ENCODE results near the gene CTNNBIP1.

CTNNBIP1 gene

DNA sequence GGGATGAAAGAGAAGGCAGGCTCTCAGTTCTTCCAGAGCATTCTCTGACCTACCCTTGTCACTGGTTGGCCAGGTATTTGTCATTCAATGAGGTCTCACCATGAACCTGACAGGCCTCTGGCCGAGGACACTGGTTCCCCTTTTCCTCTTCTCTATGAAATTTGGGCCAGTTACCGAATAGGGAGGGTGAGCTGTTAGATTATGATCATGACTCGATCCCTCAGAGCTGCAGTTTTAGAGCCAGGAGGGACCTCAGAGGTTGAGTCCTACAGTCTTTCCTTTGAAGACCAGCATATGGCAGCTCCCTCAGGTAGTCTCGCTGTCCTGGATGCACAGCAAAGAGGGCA lies 56.8 kb downstream of the CTNNBIP1 start:
- no peak for DNase-seq (ENCODE audit: low read depth in 2 of 2)

DNA sequence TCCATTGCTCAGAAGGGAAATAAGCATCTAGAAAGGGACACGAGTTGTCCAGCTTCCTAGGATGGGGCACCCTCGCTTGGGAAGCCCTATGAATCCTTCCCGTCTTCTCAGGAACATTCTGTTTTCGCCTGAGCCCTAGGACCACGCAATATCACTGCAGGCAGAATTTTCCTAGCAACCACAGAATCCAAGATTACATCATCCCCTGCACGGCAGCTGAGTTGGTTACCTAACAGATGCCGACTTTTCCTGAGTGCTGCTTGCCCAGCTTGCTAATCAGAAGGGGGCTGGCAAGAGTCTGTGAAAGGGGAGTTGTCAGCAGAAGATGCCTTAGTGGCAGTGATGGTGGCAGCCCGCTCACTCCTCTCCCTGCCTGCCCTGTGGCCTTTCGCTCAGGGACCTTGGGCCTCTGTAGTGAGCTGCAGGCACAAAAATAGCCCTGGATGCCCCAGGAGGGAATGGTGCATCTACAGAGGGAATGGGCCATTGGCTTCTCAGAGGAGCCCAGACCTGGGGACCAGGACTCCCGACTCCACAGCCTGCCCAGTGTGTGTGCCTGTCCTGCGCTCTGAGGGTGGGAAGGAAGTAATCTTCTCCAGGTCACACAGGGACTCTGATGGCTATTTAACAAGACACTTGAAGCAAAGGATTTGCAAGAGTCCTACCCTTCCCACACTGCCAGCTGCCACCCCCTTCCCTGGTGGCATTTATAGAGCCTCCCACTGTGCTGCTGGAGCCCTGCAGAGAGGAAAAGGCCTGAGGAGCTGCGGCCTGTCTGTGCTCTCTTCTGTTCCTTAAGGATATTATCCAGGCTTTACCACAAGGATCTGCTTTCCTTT lies 57.4 kb downstream of the CTNNBIP1 start:
- DNase-seq (ENCODE audit: low read depth in 2 of 2), result no peak

DNA sequence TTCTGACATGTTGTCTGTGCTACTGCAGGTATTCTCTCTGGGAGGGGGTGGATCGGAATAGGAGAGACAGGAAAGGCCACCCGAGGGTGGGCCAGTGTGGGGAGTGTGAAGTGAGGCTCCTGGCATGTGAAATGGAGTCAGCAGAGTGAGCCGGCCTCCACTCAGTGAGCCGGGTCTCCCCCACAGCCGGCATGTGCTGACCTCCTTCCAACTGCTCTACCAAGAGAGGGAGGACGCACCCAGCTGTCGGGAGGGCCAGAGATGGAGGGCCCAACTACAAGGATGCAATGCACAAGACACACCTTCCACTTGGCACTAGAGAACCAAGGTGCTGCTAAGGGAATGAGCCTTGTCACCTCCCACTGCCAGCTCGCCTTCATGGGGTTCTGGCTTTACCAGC lies 58.1 kb downstream of the CTNNBIP1 start:
- DNase-seq (ENCODE audit: low read depth in 2 of 2), result no peak

DNA sequence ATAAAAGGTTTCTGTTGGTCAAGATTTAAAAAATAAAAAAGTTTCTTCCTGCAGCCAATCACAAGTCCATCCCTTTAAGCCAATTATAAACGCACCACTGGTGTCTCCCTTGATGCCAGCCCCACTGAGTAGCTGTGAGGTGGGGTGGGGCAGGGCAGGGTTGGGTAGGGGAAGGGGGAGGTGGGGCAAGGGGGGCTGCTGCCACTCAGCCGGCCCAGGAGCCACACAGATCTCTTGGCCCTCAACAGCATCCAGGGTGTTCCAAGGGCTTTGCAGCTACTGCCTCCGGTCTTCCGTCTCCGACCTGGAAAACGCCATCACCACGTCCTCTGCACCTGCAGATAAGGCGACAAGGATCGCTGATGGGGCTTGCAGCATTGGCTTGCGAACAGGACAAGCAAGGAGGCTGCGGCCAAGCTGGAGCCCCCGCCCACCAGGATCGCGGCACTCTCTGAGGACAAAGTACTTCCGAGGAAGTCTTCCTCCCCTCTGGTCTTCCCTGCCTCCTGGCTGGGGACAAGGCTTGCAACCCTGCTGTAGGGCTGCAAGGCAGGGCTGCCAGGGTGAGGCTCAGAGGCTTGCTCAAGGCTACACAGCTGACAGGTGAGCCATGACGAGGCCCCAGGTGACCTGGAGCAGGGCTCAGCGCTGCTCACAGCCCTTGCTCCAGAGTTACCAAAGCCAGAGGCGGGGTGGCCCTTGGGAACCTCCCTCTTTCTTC lies 59.5 kb downstream of the CTNNBIP1 start:
- no peak for DNase-seq (ENCODE audit: low read depth in 2 of 2)

DNA sequence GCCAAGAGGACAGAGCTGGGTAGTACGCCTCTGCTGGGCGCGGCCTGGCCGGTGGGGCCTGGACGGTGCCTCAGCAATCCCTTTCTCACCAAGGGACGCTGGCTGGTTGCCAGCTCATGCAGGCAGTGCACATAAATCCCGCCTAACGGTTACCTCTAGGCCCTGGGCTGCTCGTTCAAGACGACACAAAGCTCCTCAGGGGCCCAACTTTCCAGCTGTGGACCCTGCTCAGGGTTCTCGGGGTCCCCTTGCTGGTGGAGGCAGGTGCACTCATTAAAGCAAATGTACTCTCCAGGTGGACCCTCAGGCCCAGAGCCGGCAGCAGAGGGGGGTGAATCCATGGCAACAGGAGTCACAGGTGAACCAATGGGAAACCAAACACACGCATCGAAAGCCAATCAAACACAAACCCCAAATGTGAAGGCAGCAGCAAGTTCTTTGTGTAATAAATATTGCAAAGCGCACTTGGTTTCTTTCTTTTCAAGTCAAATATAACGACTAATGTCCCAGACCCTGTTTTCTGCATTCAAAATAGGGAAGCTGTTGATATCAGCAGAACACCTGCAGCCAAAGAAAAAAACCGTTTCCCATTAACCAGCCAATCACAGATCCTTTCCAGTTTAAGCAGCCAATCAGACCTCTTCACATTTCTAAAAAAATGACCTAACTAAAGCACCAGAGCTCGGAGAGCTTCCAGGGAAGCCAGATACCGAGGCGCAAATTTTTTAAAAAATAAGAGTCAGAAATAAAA lies 60.2 kb downstream of the CTNNBIP1 start:
- no peak for DNase-seq (ENCODE audit: low read depth in 2 of 2)

DNA sequence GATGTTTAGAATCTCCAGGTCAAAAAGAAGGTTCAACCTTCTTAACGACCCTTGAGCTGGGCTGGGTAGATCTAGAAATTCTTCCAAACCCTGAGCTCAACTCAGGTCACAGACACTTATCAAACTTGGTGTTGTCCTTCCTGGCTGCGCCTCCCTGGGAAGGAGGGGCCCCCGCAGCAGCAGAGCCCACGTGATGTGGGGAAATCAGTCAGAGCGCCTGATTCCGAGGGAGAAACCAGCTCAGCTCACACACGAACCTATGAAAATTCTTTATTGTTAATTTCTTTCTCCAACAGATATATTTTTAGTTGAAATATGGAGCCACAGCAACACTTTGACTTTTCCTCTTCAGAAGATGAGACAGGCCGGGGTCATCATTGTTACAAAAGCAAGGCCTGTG lies 62.0 kb downstream of the CTNNBIP1 start:
- no peak for DNase-seq (ENCODE audit: low read depth in 2 of 2)

DNA sequence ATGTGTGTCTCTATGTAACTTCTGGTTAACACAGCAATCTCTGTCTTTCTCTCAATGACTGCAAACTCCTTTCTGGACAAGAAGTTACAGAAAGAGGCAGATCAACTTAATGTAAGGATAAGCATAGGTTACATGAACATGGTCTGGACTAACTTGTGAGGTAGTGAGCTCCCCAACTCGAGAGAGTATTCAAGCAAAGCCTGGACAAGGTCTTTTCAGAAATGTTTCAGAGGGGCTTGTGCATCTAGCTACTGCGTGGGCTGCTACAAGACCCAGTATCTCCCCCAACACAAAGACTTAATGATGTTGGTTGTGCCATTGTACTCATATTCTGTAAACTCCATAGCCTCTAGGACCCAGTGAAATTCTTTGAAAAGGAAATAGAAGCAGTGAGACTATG lies 62.8 kb downstream of the CTNNBIP1 start:
- no peak for DNase-seq (ENCODE audit: low read depth in 2 of 2)

DNA sequence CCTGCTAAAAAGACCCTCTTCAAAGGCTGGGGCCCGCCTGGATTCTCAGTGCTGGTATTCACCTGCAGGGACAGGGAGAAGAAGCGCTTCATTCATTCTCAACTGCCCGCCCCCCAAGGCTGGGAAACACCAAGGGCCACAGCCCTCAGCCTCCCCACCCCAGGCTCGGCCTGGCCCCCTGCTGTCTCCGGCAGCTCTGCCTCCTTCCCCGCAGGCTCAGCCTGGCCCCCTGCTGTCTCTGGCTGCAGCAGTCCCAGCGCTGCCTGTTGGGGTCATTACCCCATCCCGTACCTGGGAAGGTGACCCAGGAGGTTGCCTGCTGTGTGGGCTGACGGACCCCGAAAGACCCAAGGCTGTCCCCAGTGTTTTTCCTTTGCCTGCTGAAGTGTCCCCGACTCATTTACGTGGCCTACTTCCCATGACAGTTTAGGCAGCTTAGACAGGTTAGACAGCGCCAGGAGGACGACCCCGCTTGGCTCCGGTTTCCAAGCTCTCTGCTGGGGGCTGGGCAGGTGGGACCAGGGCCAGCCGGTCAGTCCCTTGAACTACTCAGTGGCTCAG lies 63.4 kb downstream of the CTNNBIP1 start:
- no peak for DNase-seq (ENCODE audit: low read depth in 2 of 2)

DNA sequence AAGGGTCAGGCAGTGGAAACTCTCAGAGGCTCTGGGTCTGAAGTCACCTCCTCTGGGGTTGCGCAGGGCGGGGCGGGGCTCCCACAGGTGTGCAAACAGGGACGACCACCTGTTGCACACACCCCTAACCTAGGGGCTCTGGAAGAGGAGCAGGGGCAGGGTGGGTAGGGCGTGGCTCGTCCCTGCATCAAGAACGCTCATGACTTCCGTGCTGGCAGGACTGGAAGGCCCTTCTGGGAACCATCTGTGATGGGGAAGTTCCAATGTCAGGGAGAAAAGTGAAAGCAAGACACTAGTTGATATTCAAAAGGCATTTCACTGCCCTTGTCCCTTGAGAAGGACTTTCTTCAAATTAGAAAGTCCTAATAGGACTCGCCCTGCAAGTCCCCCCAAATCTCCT lies 64.2 kb downstream of the CTNNBIP1 start:
- no peak for DNase-seq (ENCODE audit: low read depth in 2 of 2)

DNA sequence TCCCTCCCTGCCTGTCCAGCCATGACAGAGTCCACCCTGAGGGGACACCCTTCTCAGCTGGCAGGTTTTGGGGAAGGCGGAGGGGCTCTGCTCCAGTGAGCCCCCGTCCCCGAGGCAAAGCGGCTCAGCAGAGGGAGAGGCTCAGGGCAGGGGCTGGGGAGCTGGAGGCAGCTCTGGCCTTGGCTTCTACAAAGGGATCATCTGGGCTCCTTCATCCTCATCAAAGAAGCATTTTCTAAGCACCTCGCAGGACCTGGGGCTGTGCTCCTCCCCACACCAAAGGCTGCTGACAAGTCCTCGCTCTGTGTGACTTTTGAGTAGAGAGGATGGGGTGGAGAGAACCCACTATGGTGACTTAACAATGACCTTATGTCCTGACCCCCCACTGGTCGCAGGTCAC lies 65.3 kb downstream of the CTNNBIP1 start:
- DNase-seq (ENCODE audit: low read depth in 2 of 2), result no peak

DNA sequence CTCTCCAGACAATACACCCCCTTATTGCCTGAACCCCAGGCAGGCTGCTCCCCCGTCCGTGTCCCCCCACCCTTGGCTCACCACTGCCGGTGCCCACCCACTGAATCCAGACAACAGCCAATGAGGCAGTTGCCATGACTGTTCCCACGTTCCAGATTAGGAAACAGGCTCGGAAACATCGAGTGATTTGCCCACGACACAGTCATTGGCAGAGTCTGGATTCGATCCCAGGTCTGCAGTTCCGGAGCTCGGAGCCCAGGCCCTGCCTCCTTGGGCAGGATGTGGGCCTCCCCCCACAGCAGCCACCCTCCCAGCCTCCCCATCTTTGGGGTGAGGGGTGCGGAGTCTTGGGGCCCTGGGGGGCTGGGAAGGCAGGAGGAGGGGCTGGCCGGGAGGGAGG lies 66.0 kb downstream of the CTNNBIP1 start:
- DNase-seq (ENCODE audit: low read depth in 2 of 2), result no peak

DNA sequence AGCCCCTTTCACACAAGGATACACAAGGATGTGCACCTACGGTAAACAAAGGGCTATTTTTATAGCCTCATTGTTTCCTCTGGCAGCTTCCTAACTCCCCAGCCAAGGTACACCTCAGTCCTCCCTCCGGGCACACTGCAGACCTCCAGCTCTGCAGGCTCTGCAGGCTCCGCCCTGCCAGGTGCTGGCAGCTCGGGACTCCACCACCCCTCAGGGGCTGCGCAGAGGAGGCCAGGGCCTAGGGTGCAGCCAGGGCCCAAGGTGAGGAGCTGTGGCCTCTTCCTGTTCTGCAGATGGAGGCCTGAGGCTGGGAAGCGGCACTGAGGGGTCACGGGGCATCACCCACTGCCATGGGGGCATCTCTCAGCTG lies 66.5 kb downstream of the CTNNBIP1 start:
- no peak for DNase-seq (ENCODE audit: low read depth in 2 of 2)

DNA sequence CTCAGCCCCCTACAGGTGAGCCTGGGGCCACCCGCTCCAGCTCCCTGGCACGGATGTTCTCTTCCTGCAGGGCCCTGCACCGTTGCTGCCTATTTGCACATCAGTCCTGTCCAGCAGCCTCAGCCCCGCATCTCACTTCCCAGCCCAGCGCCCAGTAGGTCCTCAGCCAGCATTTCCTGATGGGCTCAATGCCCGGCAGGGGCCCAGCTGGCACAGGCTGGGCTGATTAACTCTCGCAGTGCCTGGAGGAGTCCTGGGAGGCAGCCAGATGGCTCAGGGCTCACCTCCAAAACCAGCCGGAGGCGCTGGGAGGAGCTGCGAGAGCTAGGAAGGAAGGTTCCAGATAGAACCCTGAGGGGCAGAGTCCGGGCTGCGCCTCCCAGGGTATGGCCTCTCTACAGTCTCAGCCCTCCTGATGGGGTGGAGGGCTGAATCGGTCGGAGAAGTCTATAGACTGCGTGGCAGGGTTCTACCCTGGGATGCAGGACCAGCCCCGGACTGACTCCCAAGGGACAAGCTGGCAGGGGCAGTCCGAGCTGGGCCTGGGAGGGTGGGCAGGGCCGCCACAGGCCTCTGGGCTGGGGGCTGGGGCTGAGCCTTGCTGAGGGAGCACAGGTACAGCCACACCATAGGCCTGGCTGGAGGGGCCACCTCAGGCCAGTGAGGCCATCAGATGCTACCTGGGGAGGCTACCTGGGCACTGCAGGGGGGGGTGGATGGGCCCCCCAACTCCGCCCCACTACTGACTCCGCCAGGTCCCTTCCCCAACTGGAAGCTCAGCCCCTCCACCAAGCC lies 67.1 kb downstream of the CTNNBIP1 start:
- DNase-seq (ENCODE audit: low read depth in 2 of 2), result no peak

DNA sequence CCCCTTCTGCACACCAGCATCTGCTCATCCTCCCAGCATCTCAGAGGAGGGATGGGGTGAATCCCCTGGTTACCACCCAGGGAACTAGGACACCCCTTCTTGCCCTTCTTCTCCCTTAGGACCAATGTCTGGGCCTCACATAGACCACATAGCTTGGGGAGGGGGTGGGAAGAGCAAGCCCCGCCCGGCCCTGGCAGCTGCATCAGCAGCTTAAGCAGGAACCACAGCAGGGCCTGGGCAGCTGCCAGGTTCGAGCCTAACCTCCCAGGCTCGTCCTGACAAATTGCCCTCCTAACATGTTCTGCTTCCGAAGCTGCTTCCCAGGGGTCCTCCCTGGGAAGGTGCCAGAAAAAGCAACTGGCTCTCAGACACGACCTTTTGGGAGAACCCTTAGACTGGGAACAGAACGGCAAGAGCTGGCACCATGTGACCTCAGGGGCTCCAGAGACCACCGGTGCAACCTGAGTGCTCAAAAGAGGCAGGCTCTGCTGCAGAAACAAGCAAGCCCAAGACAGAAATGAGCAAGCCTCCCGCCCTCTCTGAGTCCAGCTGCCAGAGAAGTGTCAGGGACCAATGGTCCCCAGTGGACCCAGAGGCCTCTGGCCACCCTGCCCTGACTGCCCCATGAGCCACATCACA lies 67.9 kb downstream of the CTNNBIP1 start:
- no peak for DNase-seq (ENCODE audit: low read depth in 2 of 2)

DNA sequence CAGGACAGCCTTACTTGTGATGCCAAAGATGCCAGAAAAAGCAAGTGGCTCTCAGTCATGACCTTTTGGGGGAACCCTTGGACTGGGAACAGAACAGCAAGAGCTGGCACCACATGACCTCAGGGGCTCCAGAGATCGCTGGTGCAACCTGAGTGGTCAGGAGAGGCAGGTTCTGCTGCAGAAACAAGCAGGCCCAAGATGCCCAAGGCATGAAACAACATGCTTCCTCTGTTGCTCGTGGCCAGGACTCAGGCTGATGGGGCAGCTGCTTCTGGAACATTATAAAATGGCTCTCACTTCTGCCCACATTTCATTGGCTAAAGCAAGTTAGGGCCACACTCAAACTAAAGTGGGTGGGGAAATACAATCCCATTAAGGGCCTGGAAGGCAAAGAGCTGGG lies 68.6 kb downstream of the CTNNBIP1 start:
- DNase-seq (ENCODE audit: low read depth in 2 of 2), result no peak

DNA sequence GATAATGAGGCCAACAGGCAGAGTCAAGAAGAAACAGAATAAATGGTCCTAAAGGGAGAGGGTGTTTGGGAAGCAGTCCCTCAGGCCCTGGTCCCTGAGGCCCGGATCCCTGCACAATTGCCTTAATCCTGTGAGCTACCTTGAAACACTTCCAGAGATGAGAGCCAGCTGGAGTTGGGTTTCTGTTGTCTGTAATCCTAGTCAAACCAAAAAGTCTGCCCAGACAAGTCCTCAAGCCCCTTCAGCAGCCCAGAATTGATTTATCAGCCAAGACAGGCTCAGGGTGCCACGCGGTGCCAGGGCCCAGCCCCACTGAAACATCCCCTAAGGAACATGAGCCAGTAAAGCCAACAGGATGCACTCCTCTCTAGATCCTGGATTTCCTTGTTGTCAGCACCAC lies 69.9 kb downstream of the CTNNBIP1 start:
- no peak for DNase-seq (ENCODE audit: low read depth in 2 of 2)

DNA sequence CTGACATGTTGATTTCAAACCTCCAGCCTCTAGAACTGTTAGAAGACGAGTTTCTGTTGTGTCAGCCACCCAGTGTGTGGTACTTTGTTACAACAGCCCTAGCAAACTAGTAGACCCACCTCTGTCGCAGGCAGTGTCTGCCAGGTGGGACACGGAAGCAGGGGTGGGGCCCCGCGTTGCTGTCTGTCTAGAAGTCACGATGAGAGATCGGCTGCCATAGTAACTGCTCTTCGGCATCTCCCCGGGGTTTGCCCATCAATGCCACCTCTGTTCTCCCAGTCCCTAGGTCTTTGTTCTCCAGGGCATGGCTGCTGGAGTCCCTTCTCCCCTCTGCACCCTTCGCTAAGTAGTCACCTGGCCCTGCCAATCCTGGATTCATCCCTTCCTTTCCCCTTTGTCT lies 71.1 kb downstream of the CTNNBIP1 start:
- no peak for DNase-seq (ENCODE audit: low read depth in 2 of 2)

DNA sequence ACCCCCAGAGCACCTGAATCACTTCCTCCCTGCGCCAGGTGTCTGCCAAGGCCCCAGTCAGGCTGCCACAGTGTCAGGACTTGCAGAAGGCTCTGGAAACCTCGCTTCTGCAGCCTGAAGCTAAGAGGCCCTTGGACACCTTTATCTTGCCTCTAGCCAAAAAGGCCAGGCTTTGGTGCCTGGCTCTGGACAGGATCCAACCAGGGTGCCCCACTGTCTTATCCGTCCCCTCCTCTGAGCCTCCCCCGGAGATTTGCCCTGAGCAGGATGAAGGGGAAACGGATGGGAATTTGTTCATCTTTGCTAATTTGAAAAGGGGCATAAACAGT lies 73.5 kb downstream of the CTNNBIP1 start:
- DNase-seq (ENCODE audit: low read depth in 2 of 2), result no peak

DNA sequence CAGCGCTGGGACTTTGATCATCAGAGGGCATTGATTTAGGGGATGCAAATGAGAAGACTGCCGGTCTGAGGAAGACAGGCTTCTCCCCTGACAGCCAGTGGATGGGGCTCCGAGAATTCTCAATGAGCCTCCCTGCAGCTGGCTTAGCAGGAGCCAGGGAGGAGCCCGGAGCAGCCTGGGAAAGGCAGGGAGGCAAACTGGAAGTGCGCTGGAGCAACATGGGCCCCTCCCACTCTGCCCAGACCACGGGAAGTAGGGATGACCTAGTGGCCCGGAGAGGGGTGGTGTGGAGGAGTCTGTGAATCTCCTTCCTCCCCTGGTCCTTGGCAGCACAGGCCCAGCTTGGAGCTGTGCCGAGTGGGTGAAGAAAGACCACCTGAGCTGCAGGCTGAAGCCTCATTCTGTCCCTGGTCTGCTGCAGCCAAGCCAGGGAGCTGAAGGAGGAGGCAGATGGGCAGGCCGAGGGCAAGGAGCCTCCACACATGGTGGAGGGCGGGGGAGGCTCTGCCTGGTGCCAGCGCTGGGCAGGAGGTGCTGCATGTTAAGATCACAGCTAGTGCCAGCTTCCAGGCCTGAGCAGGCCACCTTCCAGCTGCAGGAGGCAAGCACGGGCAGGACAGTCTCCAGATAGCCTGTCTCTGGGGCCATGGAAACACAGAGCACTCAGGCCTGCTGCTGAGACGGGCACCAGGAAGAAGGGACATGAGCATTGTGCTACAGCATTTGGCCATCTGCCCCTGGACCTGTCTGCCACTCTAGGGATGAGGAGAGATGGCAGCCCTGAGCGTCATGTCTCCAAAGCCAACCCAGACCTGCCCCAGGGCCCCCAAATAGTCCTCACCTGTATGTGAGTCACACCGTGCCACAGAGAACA lies 74.1 kb downstream of the CTNNBIP1 start:
- no peak for DNase-seq (ENCODE audit: low read depth in 2 of 2)

DNA sequence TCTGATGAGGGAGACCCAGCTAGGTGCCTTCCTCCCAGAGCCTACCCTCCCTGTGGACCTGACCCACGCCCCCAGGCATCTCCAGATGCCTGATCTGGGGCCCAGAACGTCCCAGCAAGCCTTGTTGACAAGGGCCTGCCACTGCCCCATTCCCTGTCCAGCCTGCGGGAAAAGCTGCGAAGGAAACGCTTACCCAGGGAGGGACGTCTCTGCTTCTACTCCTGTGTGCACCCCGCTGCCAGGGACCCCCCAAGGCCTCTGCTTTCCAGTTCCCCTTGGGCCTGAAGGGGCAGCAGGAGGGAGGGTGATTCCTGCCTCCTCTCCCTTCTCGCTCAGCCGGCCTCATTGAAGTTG lies 74.7 kb downstream of the CTNNBIP1 start:
- no peak for DNase-seq (ENCODE audit: low read depth in 2 of 2)

All from stimulated activated CD8-positive, alpha-beta memory T cell treated with anti-CD3 and anti-CD28 coated beads, Interleukin-7, amount 100 ng/mL, for 1 hour (primary cell).